ENCODE measurements around the gene ITGA6.

The ITGA6 gene

GRCh38 chr2:172448544-172449267 lies 21.3 kb downstream of the ITGA6 start:
- DNase-seq (ENCODE audit: low spot score) = no peak
- H3K4me3 ChIP-seq = no peak overlapping the region
- TF ChIP-seq CTCF (IDR thresholded peaks at IDR 0.05) = no peak
- H3K27ac ChIP-seq = no peak overlapping the region

GRCh38 chr2:172449911-172450550 lies 22.6 kb downstream of the ITGA6 start:
- no peak for DNase-seq (ENCODE audit: low spot score)
- no peak for TF ChIP-seq CTCF (IDR thresholded peaks at IDR 0.05)
- no peak overlapping the region for H3K27ac ChIP-seq
- no peak overlapping the region for H3K4me3 ChIP-seq

- no peak for TF ChIP-seq CTCF (IDR thresholded peaks at IDR 0.05)
- Histone ChIP-seq H3K27ac (no peak overlapping the region), H3K4me3 (no peak overlapping the region)
These were observed 24.5 kb downstream of the ITGA6 start for GRCh38 chr2:172451923-172452322.

GRCh38 chr2:172452845-172453244 lies 25.5 kb downstream of the ITGA6 start:
- H3K27ac ChIP-seq = no peak overlapping the region
- no peak for DNase-seq (ENCODE audit: low spot score)
- no peak for TF ChIP-seq CTCF (IDR thresholded peaks at IDR 0.05)

More at GRCh38 chr2:172451923-172452322, 24.5 kb downstream of the ITGA6 start:
- DNase-seq (ENCODE audit: low spot score) = no peak

GRCh38 chr2:172454404-172455120 lies 27.2 kb downstream of the ITGA6 start:
- no peak for TF ChIP-seq CTCF (IDR thresholded peaks at IDR 0.05)
- Histone ChIP-seq H3K27ac (no peak overlapping the region), H3K4me3 (no peak overlapping the region)
- no peak for DNase-seq (ENCODE audit: low spot score)

More at GRCh38 chr2:172452845-172453244, 25.5 kb downstream of the ITGA6 start:
- H3K4me3 ChIP-seq = no peak overlapping the region

GRCh38 chr2:172455121-172455515 lies 27.7 kb downstream of the ITGA6 start:
- DNase-seq (ENCODE audit: low spot score) = no peak
- Histone ChIP-seq H3K4me3 (no peak overlapping the region), H3K27ac (no peak overlapping the region)
- TF ChIP-seq CTCF (IDR thresholded peaks at IDR 0.05) = no peak
